GM10248 (cell line): Measurements from ENCODE around the gene HOXA7.

Experiments used
- CTCF ChIA-PET: fragments of 300-600 bp; sonication (Branson Sonifier 250); formaldehyde crosslinking; extraction: SDS; loops from one replicate; lab custom pipeline; 2021; ENCODE audit warnings: antibody characterized with exemption; lab: Yijun Ruan, JAX
- POLR2A ChIA-PET: fragments of 350-650 bp; sonication (Branson Sonifier 250); formaldehyde crosslinking; extraction: SDS; loops from one replicate; lab custom pipeline; 2020; ENCODE audit warnings: antibody characterized with exemption; lab: Yijun Ruan, JAX
- DNase-seq: peaks from one replicate; pipeline ENCODE4 v3.0.0; 2012; ENCODE audit errors: extremely low spot score
- CTCF ChIP-seq: IDR thresholded peaks from 2 replicates; pipeline ENCODE4 v1.5.1; 2012; ENCODE audit warnings: mild to moderate bottlenecking, low read depth; ENCODE audit errors: extremely low read depth, missing control alignments, control extremely low read depth

HOXA7 gene

GRCh38 chr7:27177795-27178320 is 21.4 kb upstream of the HOXA7 start:
- TF ChIP-seq CTCF: no peak
- CTCF ChIA-PET: interaction anchor here (1.4 to 3.4 kb wide), 4 partner anchors 16 to 495 kb away, joined by 4 to 18 read pairs (median 13); no protein-coding TSS in a partner anchor
- POLR2A ChIA-PET: no interaction called here
- DNase-seq: no peak

- TF ChIP-seq CTCF: no peak
- no peak for DNase-seq
- ChIA-PET POLR2A (no interaction called here), CTCF (interaction anchor here (0.9 to 3.4 kb wide), 6 partner anchors 15 to 884 kb away, joined by 3 to 18 read pairs (median 4); no protein-coding TSS in a partner anchor)
Measured at GRCh38 chr7:27176962-27177794, 20.7 kb upstream of the HOXA7 start.

- ChIA-PET CTCF (interaction anchor here (0.9 to 3.4 kb wide), 6 partner anchors 15 to 885 kb away, joined by 3 to 18 read pairs (median 4); no protein-coding TSS in a partner anchor), POLR2A (no interaction called here)
- DNase-seq: no peak
- no peak for TF ChIP-seq CTCF
Measured at GRCh38 chr7:27176524-27176845, 20.0 kb upstream of the HOXA7 start.

GRCh38 chr7:27175626-27176523 is 19.4 kb upstream of the HOXA7 start:
- ChIA-PET CTCF (interaction anchor here (1.4 to 3.4 kb wide), 4 partner anchors 14 to 886 kb away, joined by 3 to 18 read pairs (median 9); no protein-coding TSS in a partner anchor), POLR2A (no interaction called here)

GRCh38 chr7:27174874-27175625 is 18.6 kb upstream of the HOXA7 start:
- POLR2A ChIA-PET: no interaction called here
- DNase-seq: no peak
- CTCF ChIA-PET: interaction anchor here (0.8 kb wide), 1 partner anchor 21 kb away, joined by 3 read pairs; no protein-coding TSS in a partner anchor
- TF ChIP-seq CTCF: no peak

More at GRCh38 chr7:27175626-27176523, 19.4 kb upstream of the HOXA7 start:
- DNase-seq: no peak
- no peak for TF ChIP-seq CTCF
